Testis (tissue), 2 donors: Measurements from ENCODE around the gene CRTAC1.

Source experiments
- CTCF ChIP-seq, 3 experiments: fragments of 450-650 bp in 2 of 3; fragments of 200-600 bp in 1 of 3; sonication (generic) in 1 of 3; IDR thresholded peaks; one replicate each; pipeline ENCODE4 v1.5.1; 2016 to 2019; ENCODE audit warnings: antibody characterized with exemption in 3 of 3, mild to moderate bottlenecking in 2 of 3, moderate library complexity in 1 of 3
- POLR2A ChIP-seq: fragments of 450-650 bp; IDR thresholded peaks from one replicate; pipeline ENCODE4 v1.6.1; 2017; ENCODE audit warnings: antibody characterized with exemption, mild to moderate bottlenecking, moderate library complexity

DNA sequence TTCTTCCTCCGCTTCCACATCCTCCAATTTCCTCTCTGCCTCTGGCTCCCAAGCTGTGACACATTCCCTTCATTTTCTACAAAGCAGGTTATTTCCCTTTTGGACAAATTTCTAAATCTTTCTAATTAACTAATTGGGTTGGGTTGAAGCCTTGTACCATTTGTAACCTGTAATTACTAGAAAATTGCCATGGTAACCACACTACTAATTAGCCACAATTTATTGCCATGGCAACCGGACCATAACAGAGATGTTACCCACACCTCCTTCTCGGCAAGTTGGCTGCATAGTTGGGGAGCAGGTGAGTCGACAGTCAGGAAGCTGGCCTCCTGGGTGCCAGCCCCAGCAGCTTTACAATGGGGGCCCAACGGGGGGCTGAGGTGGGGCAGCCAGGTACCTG lies 119.2 kb downstream of the CRTAC1 start:
- TF ChIP-seq CTCF (IDR thresholded peaks at IDR 0.05) = no peak
- no peak for TF ChIP-seq POLR2A
